WTC11 (cell line): ENCODE measurements around the gene GABBR2. TPM values are rescaled to one million over a fixed set of nuclear protein-coding genes. Genes with fewer than 3 reads are reported as not detected.

Source experiments
- ATAC-seq: fragments of 200-7000 bp; cut with Tn5 transposase; 2 replicates; pipeline ENCODE4 v1.10.0; 2021; ENCODE audit warnings: mild to moderate bottlenecking, moderate library complexity
- CTCF ChIA-PET: fragments of 300-600 bp; sonication (Branson Sonifier 250); formaldehyde crosslinking; loops from one replicate; lab custom pipeline; 2021; ENCODE audit warnings: antibody characterized with exemption; lab: Charles Lee
- POLR2A ChIA-PET: fragments of 350-600 bp; sonication (Branson Sonifier 250); formaldehyde crosslinking; loops from one replicate; lab custom pipeline; 2021; ENCODE audit warnings: antibody characterized with exemption; lab: Charles Lee
- DNase-seq: peaks from one replicate; pipeline ENCODE4 v3.0.0; 2021; ENCODE audit warnings: low spot score
- H3K27ac Mint-ChIP-seq: 2 replicates; pipeline ENCODE4 v1.8.0; 2021; ENCODE audit warnings: mixed read lengths
- H3K27me3 Mint-ChIP-seq: 2 replicates; pipeline ENCODE4 v1.8.0; 2021; ENCODE audit warnings: low read depth, mild to moderate bottlenecking, moderate library complexity, mixed read lengths
- H3K36me3 Mint-ChIP-seq: 2 replicates; pipeline ENCODE4 v1.8.0; 2021; ENCODE audit warnings: mixed read lengths
- H3K4me1 Mint-ChIP-seq: 2 replicates; pipeline ENCODE4 v1.8.0; 2022; ENCODE audit warnings: mixed read lengths
- H3K4me3 Mint-ChIP-seq: 2 replicates; pipeline ENCODE4 v1.8.0; 2021; ENCODE audit warnings: mild to moderate bottlenecking, moderate library complexity, mixed read lengths
- H3K9me3 Mint-ChIP-seq: 2 replicates; pipeline ENCODE4 v1.8.0; 2021; ENCODE audit warnings: mixed read lengths
- CBFB ChIP-seq: sonication (generic); formaldehyde crosslinking; IDR thresholded peaks from 2 replicates; pipeline ENCODE4 v1.8.1; 2022; ENCODE audit warnings: mild to moderate bottlenecking, low read depth, missing genetic modification reagents
- ELF4 ChIP-seq: sonication (generic); formaldehyde crosslinking; IDR thresholded peaks from 2 replicates; pipeline ENCODE4 v1.8.1; 2022; ENCODE audit warnings: low read depth, mild to moderate bottlenecking, moderate library complexity, missing genetic modification reagents
- EMX1 ChIP-seq: fragments of 250-450 bp; sonication (Bioruptor Pico); IDR thresholded peaks from 2 replicates; pipeline ENCODE4 v1.8.0; 2021; ENCODE audit warnings: mild to moderate bottlenecking
- ESRRA ChIP-seq: sonication (generic); formaldehyde crosslinking; IDR thresholded peaks from 2 replicates; pipeline ENCODE4 v1.8.1; 2022; ENCODE audit warnings: mild to moderate bottlenecking, missing genetic modification reagents, borderline replicate concordance
- FOXJ3 ChIP-seq: sonication (generic); formaldehyde crosslinking; IDR thresholded peaks from 2 replicates; pipeline ENCODE4 v1.9.0; 2021; ENCODE audit warnings: missing genetic modification reagents, mild to moderate bottlenecking, borderline replicate concordance
- GRHL2 ChIP-seq: fragments of 250-450 bp; sonication (Bioruptor Pico); IDR thresholded peaks from 2 replicates; pipeline ENCODE4 v1.8.0; 2022; ENCODE audit warnings: mild to moderate bottlenecking, moderate library complexity; ENCODE audit not compliant: insufficient replicate concordance, severe bottlenecking
- IRF2 ChIP-seq: sonication (generic); formaldehyde crosslinking; IDR thresholded peaks from 2 replicates; pipeline ENCODE4 v1.8.0; 2022; ENCODE audit warnings: low read depth, missing genetic modification reagents, borderline replicate concordance
- NFATC4 ChIP-seq: fragments of 250-450 bp; sonication (Bioruptor Pico); IDR thresholded peaks from 2 replicates; pipeline ENCODE4 v1.9.0; 2021; ENCODE audit warnings: mild to moderate bottlenecking
- NFE2L1 ChIP-seq: sonication (generic); formaldehyde crosslinking; IDR thresholded peaks from 2 replicates; pipeline ENCODE4 v1.8.1; 2023; ENCODE audit warnings: missing genetic modification reagents
- NR3C1 ChIP-seq: sonication (generic); formaldehyde crosslinking; conservative IDR thresholded peaks from 2 replicates; pipeline ENCODE4 v1.8.1; 2023; ENCODE audit warnings: low read depth, mild to moderate bottlenecking, missing genetic modification reagents
- PRDM15 ChIP-seq: sonication (generic); formaldehyde crosslinking; IDR thresholded peaks from 2 replicates; pipeline ENCODE4 v1.8.0; 2022; ENCODE audit warnings: missing genetic modification reagents
- PRRX2 ChIP-seq: fragments of 250-450 bp; sonication (Bioruptor Pico); IDR thresholded peaks from 2 replicates; pipeline ENCODE4 v1.8.0; 2021; ENCODE audit warnings: mild to moderate bottlenecking
- TCF7 ChIP-seq: sonication (generic); formaldehyde crosslinking; IDR thresholded peaks from 2 replicates; pipeline ENCODE4 v1.8.0; 2022; ENCODE audit warnings: mild to moderate bottlenecking, low read depth, missing genetic modification reagents, moderate library complexity
- ZNF425 ChIP-seq: fragments of 250-450 bp; sonication (Bioruptor Pico); conservative IDR thresholded peaks from 2 replicates; pipeline ENCODE4 v1.9.0; 2021; ENCODE audit warnings: mild to moderate bottlenecking
- total RNA-seq: library from RNA; stranded (reverse); gene quantifications from 3 replicates; pipeline ENCODE4 v1.2.3, GENCODE V29; 2021
- TF ChIP-seq, protein P1 (sequence below): sonication (generic); formaldehyde crosslinking; IDR thresholded peaks from 2 replicates; pipeline ENCODE4 v1.8.1; 2022; ENCODE audit warnings: mild to moderate bottlenecking, moderate library complexity, missing genetic modification reagents
- TF ChIP-seq, protein P2 (sequence below): sonication (generic); formaldehyde crosslinking; IDR thresholded peaks from 2 replicates; pipeline ENCODE4 v1.8.1; 2023; ENCODE audit warnings: mild to moderate bottlenecking, missing genetic modification reagents, borderline replicate concordance
- TF ChIP-seq, protein P3 (sequence below): sonication (generic); formaldehyde crosslinking; IDR thresholded peaks from 2 replicates; pipeline ENCODE4 v1.8.1; 2023; ENCODE audit warnings: mild to moderate bottlenecking, moderate library complexity, missing genetic modification reagents
- TF ChIP-seq, protein P4 (sequence below): sonication (generic); formaldehyde crosslinking; IDR thresholded peaks from 2 replicates; pipeline ENCODE4 v1.8.1; 2023; ENCODE audit warnings: mild to moderate bottlenecking, missing genetic modification reagents, moderate library complexity

GABBR2 gene
- total RNA-seq, 1 experiment from 2014 or later = 0.92 TPM

DNA sequence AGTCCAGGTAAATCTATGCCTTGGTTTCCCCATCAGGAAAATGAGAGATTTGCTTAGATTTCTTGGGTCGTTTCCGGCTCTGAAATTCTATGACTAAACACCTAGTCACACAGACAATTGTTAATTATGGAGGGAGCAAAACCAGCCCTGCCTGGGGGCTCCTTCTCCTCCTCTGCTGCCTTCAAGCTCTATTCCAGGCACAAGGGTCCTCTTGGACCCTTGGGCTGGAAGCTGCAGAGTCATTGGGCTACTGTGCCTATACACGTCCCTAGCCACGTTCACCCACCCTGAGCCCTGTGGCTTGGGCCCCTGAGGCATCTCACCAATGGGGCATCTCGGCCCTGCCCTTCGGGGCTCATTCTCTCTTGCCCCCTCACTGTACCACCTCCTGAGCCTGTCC, 379.5 kb downstream of the GABBR2 start:
- TF ChIP-seq ZNF425 (CRISPR knock-in tag) (no peak), NFE2L1 (no peak), CBFB (CRISPR knock-in tag) (no peak), PRDM15 (CRISPR knock-in tag) (no peak), EMX1 (no peak), ESRRA (CRISPR knock-in tag) (no peak), TCF7 (CRISPR knock-in tag) (no peak), NFATC4 (CRISPR knock-in tag) (no peak), GRHL2 (CRISPR knock-in tag) (no peak), IRF2 (CRISPR knock-in tag) (no peak), ELF4 (CRISPR knock-in tag) (no peak), FOXJ3 (CRISPR knock-in tag) (no peak), NR3C1 (CRISPR knock-in tag) (no peak), PRRX2 (CRISPR knock-in tag) (no peak)
- TF ChIP-seq, protein P1, sequence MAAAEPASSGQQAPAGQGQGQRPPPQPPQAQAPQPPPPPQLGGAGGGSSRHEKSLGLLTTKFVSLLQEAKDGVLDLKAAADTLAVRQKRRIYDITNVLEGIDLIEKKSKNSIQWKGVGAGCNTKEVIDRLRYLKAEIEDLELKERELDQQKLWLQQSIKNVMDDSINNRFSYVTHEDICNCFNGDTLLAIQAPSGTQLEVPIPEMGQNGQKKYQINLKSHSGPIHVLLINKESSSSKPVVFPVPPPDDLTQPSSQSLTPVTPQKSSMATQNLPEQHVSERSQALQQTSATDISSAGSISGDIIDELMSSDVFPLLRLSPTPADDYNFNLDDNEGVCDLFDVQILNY (CRISPR knock-in tag) = no peak
- TF ChIP-seq, protein P2, sequence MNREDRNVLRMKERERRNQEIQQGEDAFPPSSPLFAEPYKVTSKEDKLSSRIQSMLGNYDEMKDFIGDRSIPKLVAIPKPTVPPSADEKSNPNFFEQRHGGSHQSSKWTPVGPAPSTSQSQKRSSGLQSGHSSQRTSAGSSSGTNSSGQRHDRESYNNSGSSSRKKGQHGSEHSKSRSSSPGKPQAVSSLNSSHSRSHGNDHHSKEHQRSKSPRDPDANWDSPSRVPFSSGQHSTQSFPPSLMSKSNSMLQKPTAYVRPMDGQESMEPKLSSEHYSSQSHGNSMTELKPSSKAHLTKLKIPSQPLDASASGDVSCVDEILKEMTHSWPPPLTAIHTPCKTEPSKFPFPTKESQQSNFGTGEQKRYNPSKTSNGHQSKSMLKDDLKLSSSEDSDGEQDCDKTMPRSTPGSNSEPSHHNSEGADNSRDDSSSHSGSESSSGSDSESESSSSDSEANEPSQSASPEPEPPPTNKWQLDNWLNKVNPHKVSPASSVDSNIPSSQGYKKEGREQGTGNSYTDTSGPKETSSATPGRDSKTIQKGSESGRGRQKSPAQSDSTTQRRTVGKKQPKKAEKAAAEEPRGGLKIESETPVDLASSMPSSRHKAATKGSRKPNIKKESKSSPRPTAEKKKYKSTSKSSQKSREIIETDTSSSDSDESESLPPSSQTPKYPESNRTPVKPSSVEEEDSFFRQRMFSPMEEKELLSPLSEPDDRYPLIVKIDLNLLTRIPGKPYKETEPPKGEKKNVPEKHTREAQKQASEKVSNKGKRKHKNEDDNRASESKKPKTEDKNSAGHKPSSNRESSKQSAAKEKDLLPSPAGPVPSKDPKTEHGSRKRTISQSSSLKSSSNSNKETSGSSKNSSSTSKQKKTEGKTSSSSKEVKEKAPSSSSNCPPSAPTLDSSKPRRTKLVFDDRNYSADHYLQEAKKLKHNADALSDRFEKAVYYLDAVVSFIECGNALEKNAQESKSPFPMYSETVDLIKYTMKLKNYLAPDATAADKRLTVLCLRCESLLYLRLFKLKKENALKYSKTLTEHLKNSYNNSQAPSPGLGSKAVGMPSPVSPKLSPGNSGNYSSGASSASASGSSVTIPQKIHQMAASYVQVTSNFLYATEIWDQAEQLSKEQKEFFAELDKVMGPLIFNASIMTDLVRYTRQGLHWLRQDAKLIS (CRISPR knock-in tag) = no peak
- TF ChIP-seq, protein P3, sequence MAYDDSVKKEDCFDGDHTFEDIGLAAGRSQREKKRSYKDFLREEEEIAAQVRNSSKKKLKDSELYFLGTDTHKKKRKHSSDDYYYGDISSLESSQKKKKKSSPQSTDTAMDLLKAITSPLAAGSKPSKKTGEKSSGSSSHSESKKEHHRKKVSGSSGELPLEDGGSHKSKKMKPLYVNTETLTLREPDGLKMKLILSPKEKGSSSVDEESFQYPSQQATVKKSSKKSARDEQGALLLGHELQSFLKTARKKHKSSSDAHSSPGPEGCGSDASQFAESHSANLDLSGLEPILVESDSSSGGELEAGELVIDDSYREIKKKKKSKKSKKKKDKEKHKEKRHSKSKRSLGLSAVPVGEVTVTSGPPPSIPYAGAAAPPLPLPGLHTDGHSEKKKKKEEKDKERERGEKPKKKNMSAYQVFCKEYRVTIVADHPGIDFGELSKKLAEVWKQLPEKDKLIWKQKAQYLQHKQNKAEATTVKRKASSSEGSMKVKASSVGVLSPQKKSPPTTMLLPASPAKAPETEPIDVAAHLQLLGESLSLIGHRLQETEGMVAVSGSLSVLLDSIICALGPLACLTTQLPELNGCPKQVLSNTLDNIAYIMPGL (CRISPR knock-in tag) = no peak
- TF ChIP-seq, protein P4, sequence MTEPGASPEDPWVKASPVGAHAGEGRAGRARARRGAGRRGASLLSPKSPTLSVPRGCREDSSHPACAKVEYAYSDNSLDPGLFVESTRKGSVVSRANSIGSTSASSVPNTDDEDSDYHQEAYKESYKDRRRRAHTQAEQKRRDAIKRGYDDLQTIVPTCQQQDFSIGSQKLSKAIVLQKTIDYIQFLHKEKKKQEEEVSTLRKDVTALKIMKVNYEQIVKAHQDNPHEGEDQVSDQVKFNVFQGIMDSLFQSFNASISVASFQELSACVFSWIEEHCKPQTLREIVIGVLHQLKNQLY (CRISPR knock-in tag) = no peak
- TF ChIP-seq, all 79 proteins: peak for 0
- 0 out of 2 replicates have a peak, but pooled peaks cover 2% of the 10 kb centered on the region for H3K4me1 Mint-ChIP-seq
- CTCF ChIA-PET = interaction anchor here (1.1 to 1.6 kb wide), 3 partner anchors 14 to 447 kb away, joined by 3 to 4 read pairs (median 3); no protein-coding TSS in a partner anchor
- H3K36me3 Mint-ChIP-seq = no peaks in the 10 kb centered on the region
- ATAC-seq = no peak
- no peaks in the 10 kb centered on the region for H3K9me3 Mint-ChIP-seq
- DNase-seq = no peak
- no peak overlapping the region for H3K27ac Mint-ChIP-seq
- H3K4me3 Mint-ChIP-seq = no peak overlapping the region
- H3K27me3 Mint-ChIP-seq = no peaks in the 10 kb centered on the region; the same call in 1 of the 2 replicates
- POLR2A ChIA-PET = no interaction called here
